Neural progenitor cell (in vitro differentiated cells): ENCODE measurements around the gene TMEM53.

ENCODE experiments used
- EZH2 ChIP-seq: fragments of 200-600 bp; sonication (generic); IDR thresholded peaks from 2 replicates; pipeline ENCODE4 v1.6.1; 2017; ENCODE audit warnings: antibody characterized with exemption, mild to moderate bottlenecking, moderate library complexity
- EZH2phosphoT487 ChIP-seq: fragments of 200-600 bp; sonication (generic); IDR thresholded peaks from 2 replicates; pipeline ENCODE4 v1.6.1; 2017; ENCODE audit warnings: antibody characterized with exemption
- TF ChIP-seq, protein P1 (sequence below): fragments of 200-600 bp; sonication (generic); IDR thresholded peaks from 2 replicates; pipeline ENCODE4 v1.5.1; 2017; ENCODE audit warnings: antibody characterized with exemption, mild to moderate bottlenecking

DNA sequence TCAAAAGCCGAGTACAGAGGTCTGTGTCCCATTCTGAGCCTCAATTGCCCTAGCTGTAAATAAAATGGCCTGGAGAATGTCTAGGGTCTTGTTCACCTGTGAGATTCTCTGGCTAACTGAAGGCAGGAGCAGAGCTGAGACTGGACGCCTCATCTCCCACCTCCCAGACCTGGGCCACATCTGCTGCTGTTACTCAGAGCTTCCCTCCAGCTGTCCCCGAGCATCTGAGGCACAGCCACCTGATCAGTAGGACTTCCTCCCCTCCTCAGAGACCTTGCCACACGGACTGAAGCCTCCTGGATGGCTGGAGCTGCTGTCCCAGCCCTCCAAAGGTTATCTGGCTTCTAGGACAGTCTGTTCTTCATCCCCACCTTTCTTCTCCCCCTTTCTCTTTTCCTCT, 62.4 kb downstream of the TMEM53 start:
- TF ChIP-seq, protein P1, sequence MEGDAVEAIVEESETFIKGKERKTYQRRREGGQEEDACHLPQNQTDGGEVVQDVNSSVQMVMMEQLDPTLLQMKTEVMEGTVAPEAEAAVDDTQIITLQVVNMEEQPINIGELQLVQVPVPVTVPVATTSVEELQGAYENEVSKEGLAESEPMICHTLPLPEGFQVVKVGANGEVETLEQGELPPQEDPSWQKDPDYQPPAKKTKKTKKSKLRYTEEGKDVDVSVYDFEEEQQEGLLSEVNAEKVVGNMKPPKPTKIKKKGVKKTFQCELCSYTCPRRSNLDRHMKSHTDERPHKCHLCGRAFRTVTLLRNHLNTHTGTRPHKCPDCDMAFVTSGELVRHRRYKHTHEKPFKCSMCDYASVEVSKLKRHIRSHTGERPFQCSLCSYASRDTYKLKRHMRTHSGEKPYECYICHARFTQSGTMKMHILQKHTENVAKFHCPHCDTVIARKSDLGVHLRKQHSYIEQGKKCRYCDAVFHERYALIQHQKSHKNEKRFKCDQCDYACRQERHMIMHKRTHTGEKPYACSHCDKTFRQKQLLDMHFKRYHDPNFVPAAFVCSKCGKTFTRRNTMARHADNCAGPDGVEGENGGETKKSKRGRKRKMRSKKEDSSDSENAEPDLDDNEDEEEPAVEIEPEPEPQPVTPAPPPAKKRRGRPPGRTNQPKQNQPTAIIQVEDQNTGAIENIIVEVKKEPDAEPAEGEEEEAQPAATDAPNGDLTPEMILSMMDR: no peak
- TF ChIP-seq EZH2 (no peak), EZH2phosphoT487 (no peak)
